Suprapubic skin (tissue), 4 donors: ENCODE results near the gene RIMBP2. TPM values are rescaled to one million over a fixed set of nuclear protein-coding genes. Genes with fewer than 3 reads are reported as not detected.

Experiments used
- DNase-seq, 2 donors: peaks; one replicate each; pipeline ENCODE4 v3.0.0-alpha.2; 2019; ENCODE audit warnings: low spot score in 2 of 2
- H3K27ac ChIP-seq: fragments of 200-600 bp; sonication (generic); one replicate; pipeline ENCODE4 v1.5.1; 2019
- H3K27me3 ChIP-seq: fragments of 200-600 bp; sonication (generic); one replicate; pipeline ENCODE4 v1.5.1; 2019
- H3K36me3 ChIP-seq: fragments of 200-600 bp; sonication (generic); one replicate; pipeline ENCODE4 v1.5.1; 2019
- H3K4me1 ChIP-seq: fragments of 200-600 bp; sonication (generic); one replicate; pipeline ENCODE4 v1.5.1; 2019
- H3K4me3 ChIP-seq: fragments of 200-600 bp; sonication (generic); one replicate; pipeline ENCODE4 v1.5.1; 2019; ENCODE audit warnings: mild to moderate bottlenecking
- H3K9me3 ChIP-seq: fragments of 200-600 bp; sonication (generic); one replicate; pipeline ENCODE4 v1.5.1; 2019
- EP300 ChIP-seq: sonication (generic); formaldehyde crosslinking; IDR thresholded peaks from one replicate; pipeline ENCODE4 v1.6.1; 2017; ENCODE audit warnings: antibody characterized with exemption
- POLR2A ChIP-seq, 2 donors: fragments of 450-650 bp; IDR thresholded peaks; one replicate each; pipeline ENCODE4 v1.6.1; 2017; ENCODE audit warnings: antibody characterized with exemption in 2 of 2, mild to moderate bottlenecking in 2 of 2, moderate library complexity in 2 of 2
- POLR2AphosphoS5 ChIP-seq, 3 donors: sonication (generic); formaldehyde crosslinking; IDR thresholded peaks; one replicate each; pipeline ENCODE4 v1.6.1; 2017; ENCODE audit warnings: antibody characterized with exemption in 3 of 3
- WGBS: methylation state at CpG from one replicate; pipeline ENCODE4 v1.1.5; 2018; 5-methylcytosine and 5-hydroxymethylcytosine counted together
- total RNA-seq, 4 donors: library from RNA; depleted of rRNA; stranded (reverse); fragments of >200 nt; gene quantifications; one replicate each; pipeline ENCODE4 v1.1.0, GENCODE V29; 2016
- TF ChIP-seq, protein P1 (sequence below), 2 donors: fragments of 200-600 bp in 1 of 2; fragments of 450-650 bp in 1 of 2; sonication (generic) in 1 of 2; IDR thresholded peaks; one replicate each; pipeline ENCODE4 v1.5.1; 2016 to 2019; ENCODE audit warnings: antibody characterized with exemption in 2 of 2, mild to moderate bottlenecking in 1 of 2, moderate library complexity in 1 of 2

The RIMBP2 gene
- total RNA-seq, 4 donors from 2014 or later = 2.1 to 21.8 (median 3.0) TPM

DNA sequence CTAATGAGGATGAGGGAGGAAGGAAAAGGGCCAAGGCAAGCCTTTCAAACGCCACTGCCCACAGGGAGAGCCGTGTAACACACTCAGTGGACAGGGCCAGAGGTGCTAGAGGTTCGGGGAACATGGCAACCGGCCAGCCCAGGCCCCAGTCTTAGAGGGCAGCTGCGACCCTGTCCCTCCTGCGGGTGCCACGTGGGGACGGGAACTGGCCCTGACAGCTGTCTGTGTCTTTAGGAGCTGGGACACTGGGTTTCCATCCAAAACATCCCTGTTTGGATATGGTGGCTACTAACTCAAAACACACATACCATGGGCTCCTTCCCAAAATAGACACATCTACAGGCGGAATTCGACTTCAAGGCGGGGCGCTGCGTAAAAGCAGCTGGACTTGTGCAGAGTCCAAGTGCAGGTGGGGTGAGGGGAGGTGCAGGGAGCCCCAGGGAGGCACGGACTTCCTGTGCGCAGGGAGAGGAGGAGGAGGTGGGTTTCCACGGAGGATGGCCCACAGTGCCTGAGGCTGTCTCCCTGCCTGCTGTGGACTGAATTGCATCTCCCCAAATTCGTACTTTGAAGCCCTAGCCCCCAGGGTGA, 193.8 kb downstream of the RIMBP2 start:
- Histone ChIP-seq H3K4me1 (no peaks in the 10 kb centered on the region), H3K9me3 (no peaks in the 10 kb centered on the region), H3K36me3 (no peaks in the 10 kb centered on the region), H3K27me3 (no peaks in the 10 kb centered on the region), H3K4me3 (no peak overlapping the region), H3K27ac (no peak overlapping the region)
- DNase-seq = no peak
- TF ChIP-seq, protein P1, sequence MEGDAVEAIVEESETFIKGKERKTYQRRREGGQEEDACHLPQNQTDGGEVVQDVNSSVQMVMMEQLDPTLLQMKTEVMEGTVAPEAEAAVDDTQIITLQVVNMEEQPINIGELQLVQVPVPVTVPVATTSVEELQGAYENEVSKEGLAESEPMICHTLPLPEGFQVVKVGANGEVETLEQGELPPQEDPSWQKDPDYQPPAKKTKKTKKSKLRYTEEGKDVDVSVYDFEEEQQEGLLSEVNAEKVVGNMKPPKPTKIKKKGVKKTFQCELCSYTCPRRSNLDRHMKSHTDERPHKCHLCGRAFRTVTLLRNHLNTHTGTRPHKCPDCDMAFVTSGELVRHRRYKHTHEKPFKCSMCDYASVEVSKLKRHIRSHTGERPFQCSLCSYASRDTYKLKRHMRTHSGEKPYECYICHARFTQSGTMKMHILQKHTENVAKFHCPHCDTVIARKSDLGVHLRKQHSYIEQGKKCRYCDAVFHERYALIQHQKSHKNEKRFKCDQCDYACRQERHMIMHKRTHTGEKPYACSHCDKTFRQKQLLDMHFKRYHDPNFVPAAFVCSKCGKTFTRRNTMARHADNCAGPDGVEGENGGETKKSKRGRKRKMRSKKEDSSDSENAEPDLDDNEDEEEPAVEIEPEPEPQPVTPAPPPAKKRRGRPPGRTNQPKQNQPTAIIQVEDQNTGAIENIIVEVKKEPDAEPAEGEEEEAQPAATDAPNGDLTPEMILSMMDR (IDR thresholded peaks at IDR 0.05) = no peak
- TF ChIP-seq POLR2A (IDR thresholded peaks at IDR 0.05) = no peak
- TF ChIP-seq POLR2AphosphoS5 (IDR thresholded peaks at IDR 0.05) = no peak
- no peak for TF ChIP-seq EP300
- WGBS = 59% methylated on average over 17 of the region's 17 CpGs

DNA sequence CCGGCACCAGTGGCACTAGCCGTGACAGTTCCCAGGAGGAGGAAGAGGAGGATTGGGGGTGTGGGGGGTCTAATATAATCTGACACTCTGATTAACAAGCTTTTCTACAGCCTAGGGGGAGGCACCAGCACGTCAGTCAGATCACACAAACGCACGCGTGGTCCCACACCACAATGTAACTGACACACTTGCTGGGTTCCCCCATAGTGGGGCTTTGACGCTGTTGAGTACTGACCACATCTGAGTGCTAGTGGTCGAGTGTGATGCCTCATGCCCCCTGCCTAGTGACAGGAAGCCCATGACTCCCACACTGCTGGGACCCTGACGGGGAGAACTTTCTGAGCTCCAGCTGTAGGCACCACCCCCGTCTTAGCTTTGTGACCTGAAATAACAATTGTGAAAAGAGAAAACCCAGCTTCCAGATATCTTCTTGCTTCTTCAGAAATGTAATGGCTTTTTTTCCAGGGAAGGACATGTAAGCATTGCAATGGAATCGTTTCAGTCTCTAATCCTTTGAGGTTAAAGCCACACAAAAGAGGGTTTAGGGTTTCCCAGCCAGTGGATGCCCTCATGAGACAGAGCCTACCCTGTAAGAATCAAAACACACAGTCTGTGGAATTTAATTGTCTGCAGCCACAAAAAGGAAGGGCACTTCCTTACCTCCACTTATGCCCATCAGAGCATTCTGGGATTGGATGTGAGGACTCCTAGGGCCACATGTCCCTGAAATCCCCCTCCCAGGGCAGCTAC, 194.5 kb downstream of the RIMBP2 start:
- TF ChIP-seq EP300 = no peak
- TF ChIP-seq, protein P1 (IDR thresholded peaks at IDR 0.05) = no peak
- TF ChIP-seq POLR2A (IDR thresholded peaks at IDR 0.05) = no peak
- TF ChIP-seq POLR2AphosphoS5 (IDR thresholded peaks at IDR 0.05) = no peak
- H3K27me3 ChIP-seq = no peaks in the 10 kb centered on the region
- no peaks in the 10 kb centered on the region for H3K4me1 ChIP-seq
- no peaks in the 10 kb centered on the region for H3K36me3 ChIP-seq
- no peak overlapping the region for H3K27ac ChIP-seq
- no peaks in the 10 kb centered on the region for H3K9me3 ChIP-seq
- WGBS = 76% methylated on average over 11 of the region's 11 CpGs
- no peak overlapping the region for H3K4me3 ChIP-seq
- no peak for DNase-seq

DNA sequence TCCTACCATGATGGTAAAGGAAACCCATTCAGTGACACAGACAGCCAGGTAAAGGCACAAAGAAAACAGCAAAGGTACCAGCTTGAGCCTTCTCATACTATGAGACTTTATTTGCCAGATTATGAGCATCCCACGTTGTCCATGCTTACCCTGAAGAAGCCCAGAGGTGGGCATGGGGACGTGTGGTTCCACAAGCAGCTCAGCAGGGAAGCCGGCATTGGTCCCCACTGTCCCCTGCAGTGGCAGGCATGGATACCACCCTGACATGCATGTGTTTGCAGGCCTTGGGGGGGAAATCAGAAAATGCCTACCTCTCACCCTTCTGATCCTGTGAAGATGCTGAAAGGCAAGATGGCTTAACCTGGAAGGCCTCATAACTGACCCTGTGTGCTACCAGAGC, 195.3 kb downstream of the RIMBP2 start:
- 67% methylated on average over 1 of the region's 3 CpGs for WGBS
- Histone ChIP-seq H3K27ac (no peak overlapping the region), H3K9me3 (no peaks in the 10 kb centered on the region), H3K4me3 (no peak overlapping the region), H3K27me3 (no peaks in the 10 kb centered on the region), H3K4me1 (no peaks in the 10 kb centered on the region), H3K36me3 (no peaks in the 10 kb centered on the region)
- no peak for TF ChIP-seq POLR2AphosphoS5 (IDR thresholded peaks at IDR 0.05)
- TF ChIP-seq POLR2A (IDR thresholded peaks at IDR 0.05) = no peak
- TF ChIP-seq, protein P1 (IDR thresholded peaks at IDR 0.05) = no peak
- TF ChIP-seq EP300 = no peak
- DNase-seq = no peak

DNA sequence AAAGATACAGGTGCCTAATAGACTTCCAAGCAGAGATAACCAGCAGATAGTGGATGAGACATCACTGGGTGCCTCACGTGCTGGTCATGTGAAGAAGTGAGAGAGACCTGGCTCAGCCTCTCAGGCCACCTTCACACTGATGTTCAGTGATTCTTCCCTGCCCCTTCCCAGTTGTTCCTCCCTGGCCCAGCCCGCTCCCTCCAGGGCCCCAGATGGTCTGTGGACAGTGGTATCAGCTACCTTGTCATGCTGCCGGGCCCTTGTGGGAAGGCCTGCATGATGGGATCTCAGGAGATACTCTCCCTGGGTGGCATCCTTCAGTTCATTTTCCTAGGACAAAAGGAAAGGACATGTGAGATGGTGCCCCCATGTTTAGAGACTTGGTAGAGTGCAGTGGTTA, 198.5 kb downstream of the RIMBP2 start:
- H3K9me3 ChIP-seq = no peaks in the 10 kb centered on the region
- WGBS = 83% methylated on average over 3 of the region's 3 CpGs
- no peak overlapping the region for H3K4me3 ChIP-seq
- no peaks in the 10 kb centered on the region for H3K4me1 ChIP-seq
- TF ChIP-seq POLR2A (IDR thresholded peaks at IDR 0.05) = no peak
- no peak for TF ChIP-seq EP300
- TF ChIP-seq, protein P1 (IDR thresholded peaks at IDR 0.05) = no peak
- no peak for TF ChIP-seq POLR2AphosphoS5 (IDR thresholded peaks at IDR 0.05)
- H3K27me3 ChIP-seq = no peaks in the 10 kb centered on the region
- no peak overlapping the region for H3K27ac ChIP-seq
- no peaks in the 10 kb centered on the region for H3K36me3 ChIP-seq
- DNase-seq = no peak

DNA sequence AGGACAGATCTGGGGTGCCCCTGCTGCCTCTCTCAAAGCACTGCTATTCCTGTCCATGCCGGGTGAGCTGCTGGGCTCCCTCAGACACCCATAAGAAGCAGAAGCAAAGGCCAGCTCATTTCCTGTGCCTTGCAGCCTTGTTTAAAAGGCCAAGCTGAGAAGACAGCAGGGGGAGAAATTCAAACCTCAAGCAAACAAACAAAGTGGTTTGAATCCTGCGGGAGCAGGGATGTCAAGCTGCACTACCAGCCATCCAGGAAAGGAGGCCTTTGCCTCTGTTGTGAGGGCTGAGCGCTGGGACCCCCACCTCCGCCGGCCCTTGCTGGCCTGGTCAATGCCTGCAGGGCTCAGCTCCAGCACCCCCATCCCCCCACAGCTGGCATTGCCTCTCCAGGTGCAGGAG, 201.9 kb downstream of the RIMBP2 start:
- Histone ChIP-seq H3K36me3 (no peaks in the 10 kb centered on the region), H3K27me3 (no peaks in the 10 kb centered on the region), H3K4me1 (no peaks in the 10 kb centered on the region), H3K27ac (no peak overlapping the region), H3K4me3 (no peak overlapping the region), H3K9me3 (no peaks in the 10 kb centered on the region)
- no peak for DNase-seq
- TF ChIP-seq POLR2A (IDR thresholded peaks at IDR 0.05) = no peak
- TF ChIP-seq, protein P1 (IDR thresholded peaks at IDR 0.05) = no peak
- no peak for TF ChIP-seq POLR2AphosphoS5 (IDR thresholded peaks at IDR 0.05)
- WGBS = 56% methylated on average over 5 of the region's 5 CpGs
